ENCODE measurements around the gene SGF29.

The SGF29 gene

DNA sequence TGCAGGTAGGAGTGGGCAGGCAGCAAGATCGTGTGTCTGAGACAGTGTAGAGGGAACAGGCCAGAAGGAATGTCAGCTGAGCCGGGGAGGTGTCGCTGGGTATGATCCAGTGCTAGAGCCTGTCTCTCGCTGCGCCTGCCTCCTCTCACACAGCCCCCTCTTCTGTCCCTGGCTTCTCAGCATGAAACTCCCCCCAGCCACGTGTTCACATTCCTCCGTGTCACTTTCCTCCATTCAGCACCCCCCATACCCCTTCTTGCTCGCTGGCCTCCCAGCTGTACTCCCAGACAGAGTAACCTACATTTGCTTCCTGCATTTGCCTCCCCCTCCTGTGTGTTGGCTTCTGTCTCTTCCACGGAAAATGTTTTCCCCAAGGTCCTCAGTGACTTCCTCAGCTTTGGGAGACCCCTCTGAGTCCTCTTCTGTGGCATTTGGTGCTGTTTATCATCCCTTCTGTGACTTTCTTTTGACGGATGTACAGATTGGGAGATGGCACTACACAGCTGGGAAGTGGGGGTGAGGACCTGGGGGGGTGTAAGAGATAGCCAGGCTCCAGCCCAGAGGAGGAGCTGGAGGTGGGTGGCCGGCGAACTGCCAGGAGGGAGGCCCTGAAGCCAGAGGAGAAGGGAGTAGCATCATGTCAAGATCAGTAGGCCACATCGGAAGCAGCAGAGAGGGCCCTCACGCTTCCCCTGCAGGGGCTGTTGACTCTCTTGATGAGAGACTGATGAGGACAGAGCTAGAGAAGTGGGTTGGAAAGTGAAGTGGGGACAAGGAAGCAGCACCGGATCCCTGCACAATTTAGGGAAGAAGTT lies 19.2 kb downstream of the SGF29 start:
- TF ChIP-seq, protein P1, sequence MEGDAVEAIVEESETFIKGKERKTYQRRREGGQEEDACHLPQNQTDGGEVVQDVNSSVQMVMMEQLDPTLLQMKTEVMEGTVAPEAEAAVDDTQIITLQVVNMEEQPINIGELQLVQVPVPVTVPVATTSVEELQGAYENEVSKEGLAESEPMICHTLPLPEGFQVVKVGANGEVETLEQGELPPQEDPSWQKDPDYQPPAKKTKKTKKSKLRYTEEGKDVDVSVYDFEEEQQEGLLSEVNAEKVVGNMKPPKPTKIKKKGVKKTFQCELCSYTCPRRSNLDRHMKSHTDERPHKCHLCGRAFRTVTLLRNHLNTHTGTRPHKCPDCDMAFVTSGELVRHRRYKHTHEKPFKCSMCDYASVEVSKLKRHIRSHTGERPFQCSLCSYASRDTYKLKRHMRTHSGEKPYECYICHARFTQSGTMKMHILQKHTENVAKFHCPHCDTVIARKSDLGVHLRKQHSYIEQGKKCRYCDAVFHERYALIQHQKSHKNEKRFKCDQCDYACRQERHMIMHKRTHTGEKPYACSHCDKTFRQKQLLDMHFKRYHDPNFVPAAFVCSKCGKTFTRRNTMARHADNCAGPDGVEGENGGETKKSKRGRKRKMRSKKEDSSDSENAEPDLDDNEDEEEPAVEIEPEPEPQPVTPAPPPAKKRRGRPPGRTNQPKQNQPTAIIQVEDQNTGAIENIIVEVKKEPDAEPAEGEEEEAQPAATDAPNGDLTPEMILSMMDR (IDR thresholded peaks at IDR 0.05; ENCODE audit: low read depth, low read length), result no peak
- H3K4me3 ChIP-seq (ENCODE audit: low read depth, low read length), result no peak overlapping the region
- DNase-seq (ENCODE audit: low read depth, low spot score), result no peak
- in situ Hi-C loops (cut with HindIII; ENCODE audit: low sequenced_read_pairs), result no loop called here

DNA sequence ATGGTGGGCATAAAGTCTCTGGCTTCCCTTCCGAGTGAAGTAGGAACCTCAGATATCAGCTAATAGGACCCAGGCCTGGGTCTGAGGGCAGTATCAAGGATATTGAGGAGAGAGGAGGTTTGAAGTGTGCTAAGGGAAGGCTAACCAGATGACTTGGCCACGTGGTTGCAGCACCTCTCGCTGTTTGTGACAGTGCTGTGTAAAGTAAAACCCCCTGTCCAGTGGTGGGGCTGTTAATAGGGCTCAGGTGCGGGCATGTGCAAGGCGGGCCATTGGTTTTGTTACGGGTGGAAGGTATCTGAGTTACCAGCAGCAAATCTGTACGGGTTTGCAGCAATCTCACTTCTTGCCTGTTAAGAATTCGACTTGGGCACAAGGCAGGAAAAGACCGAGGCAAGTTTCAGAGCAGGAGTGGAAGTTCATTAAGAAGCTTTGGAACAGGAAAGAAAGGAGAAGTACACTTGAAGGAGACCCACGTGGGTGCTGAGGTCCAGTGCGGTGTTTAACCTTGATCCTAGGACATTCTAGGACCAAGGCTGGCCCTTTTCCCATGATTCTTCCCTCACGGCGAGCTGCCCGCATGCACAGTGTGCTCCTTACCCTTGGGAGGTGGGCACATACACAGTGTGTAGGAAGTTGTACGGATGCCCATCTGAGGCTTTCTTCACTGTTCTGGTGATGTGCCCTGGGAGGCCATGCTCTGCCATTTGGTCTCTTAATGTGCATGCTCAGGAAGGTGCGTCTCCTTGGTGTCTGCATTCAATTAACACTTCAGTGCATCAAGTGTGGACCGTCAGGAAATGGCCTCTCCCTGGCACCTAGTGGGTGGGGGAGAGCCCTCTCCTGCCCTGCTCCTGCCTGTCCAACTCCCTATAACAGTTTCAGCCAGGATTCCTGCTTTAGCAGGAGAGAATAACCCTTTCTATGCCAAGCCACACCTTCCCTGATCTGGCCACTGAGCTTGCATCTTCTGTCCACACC lies 20.3 kb downstream of the SGF29 start:
- H3K4me3 ChIP-seq (ENCODE audit: low read depth, low read length), result no peak overlapping the region
- DNase-seq (ENCODE audit: low read depth, low spot score), result no peak
- TF ChIP-seq, protein P1 (IDR thresholded peaks at IDR 0.05; ENCODE audit: low read depth, low read length), result no peak
- in situ Hi-C loops (cut with HindIII; ENCODE audit: low sequenced_read_pairs), result no loop called here

DNA sequence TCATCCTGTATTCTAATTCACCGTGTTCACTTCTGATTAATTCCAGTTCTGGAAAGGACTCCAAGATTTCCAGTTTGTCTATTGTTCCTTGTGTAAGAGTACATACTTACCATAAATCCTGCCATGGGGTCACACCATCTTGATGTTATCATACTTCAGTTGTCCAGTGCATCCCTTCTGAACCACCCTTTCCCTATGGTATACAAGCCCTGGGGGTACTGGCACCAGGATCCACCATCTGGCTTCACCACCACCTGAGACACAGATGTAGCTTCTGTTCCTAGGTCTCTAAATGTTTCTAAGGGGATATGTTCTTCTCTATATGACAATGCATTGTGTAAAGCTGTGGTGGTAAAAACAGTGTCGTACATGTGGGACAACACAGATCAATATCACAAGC lies 21.2 kb downstream of the SGF29 start:
- DNase-seq (ENCODE audit: low read depth, low spot score), result no peak
- TF ChIP-seq, protein P1 (IDR thresholded peaks at IDR 0.05; ENCODE audit: low read depth, low read length), result no peak

DNA sequence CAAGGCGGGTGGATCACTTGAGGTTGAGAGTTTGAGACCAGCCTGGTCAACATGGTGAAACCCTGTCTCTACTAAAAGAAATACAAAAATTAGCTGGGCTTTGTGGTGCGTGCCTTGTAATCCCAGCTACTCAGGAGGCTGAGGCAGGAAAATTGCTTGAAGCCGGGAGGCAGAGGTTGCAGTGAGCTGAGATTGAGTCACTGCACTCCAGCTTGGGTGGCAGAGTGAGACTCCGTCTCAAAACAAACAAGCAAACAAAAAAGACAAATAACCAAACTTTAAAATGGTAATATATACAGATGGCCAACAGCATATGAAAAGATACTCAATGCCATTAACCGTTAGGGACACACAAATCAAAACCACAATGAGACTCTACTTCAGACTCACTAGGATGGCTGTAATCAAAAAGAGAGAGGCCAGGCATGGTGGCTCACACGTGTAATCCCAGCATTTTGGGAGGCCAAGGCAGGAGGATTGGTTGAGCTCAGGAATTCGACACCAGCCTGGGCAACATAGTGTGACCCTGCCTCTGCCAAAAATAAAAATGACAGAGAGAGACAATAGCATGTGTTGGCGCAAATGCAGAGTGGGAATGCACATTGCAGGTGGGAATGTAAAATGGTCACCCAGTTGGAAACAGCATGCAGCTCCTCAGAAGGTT lies 21.9 kb downstream of the SGF29 start:
- no peak overlapping the region for H3K4me3 ChIP-seq (ENCODE audit: low read depth, low read length)
- no peak for DNase-seq (ENCODE audit: low read depth, low spot score)
- TF ChIP-seq, protein P1 (IDR thresholded peaks at IDR 0.05; ENCODE audit: low read depth, low read length), result no peak
- in situ Hi-C loops (cut with HindIII; ENCODE audit: low sequenced_read_pairs), result no loop called here

More for the DNA sequence above, 21.2 kb downstream of the SGF29 start:
- no peak overlapping the region for H3K4me3 ChIP-seq (ENCODE audit: low read depth, low read length)
- in situ Hi-C loops (cut with HindIII; ENCODE audit: low sequenced_read_pairs), result no loop called here

DNA sequence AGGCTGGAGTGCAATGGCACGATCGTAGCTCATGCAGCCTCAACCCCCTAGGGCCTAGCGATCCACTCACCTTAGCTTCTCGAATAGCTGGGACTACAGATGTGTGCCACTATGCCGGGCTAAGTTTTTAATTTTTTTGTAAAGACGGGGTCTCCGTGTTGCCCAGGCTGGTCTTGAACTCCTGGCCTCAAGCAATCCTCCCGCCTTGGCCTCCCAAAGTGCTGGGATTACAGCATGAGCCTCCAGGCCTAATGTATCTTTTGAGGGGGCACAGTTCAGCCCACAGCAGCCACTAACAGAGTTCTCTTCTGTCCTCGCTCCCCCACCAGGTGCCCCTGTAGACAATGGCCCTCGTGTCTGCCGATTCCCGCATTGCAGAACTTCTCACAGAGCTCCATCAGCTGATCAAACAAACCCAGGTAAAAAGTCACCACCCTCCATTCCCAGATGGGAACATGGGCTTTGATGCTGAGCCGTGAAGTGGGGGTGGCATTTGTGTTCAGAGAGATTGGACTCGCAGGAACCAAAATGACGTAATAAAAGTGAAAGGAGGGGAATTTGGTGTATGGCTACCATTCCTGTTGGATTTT lies 27.1 kb downstream of the SGF29 start:
- H3K4me3 ChIP-seq (ENCODE audit: low read depth, low read length), result no peak overlapping the region
- no peak for DNase-seq (ENCODE audit: low read depth, low spot score)
- TF ChIP-seq, protein P1 (IDR thresholded peaks at IDR 0.05; ENCODE audit: low read depth, low read length), result no peak
- in situ Hi-C loops (cut with HindIII; ENCODE audit: low sequenced_read_pairs), result no loop called here

DNA sequence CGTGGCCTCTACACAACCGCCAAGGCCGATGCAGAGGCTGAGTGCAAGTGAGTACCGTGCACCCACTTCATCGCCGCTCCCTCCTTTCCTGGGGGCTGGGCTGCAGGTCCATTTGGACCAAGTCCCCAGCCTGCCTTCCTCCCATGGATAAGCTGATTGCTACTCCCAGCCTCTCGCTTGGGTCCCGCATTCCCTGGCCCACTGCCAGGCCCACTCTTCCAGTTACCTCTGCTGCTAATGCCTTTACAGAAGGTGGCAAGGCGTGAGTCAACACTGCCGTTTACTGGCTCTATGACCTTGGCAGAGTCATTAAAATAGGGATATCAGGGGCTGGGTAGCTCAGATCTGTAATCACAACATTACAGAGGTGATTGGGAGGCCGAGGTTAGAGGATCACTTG lies 32.0 kb downstream of the SGF29 start:
- in situ Hi-C loops (cut with HindIII; ENCODE audit: low sequenced_read_pairs), result no loop called here
- no peak for DNase-seq (ENCODE audit: low read depth, low spot score)
- H3K4me3 ChIP-seq (ENCODE audit: low read depth, low read length), result no peak overlapping the region
- TF ChIP-seq, protein P1 (IDR thresholded peaks at IDR 0.05; ENCODE audit: low read depth, low read length), result no peak

All from astrocyte of the spinal cord (primary cell).